Measurements from ENCODE around the gene VPREB1.
"Not testable (repeated sequence)": the region's sequence is repeated elsewhere in the genome, so short reads cannot be mapped to it uniquely, and the experiment has no call there.

GRCh38 chr22:22284962-22285756 lies 40.6 kb downstream of the VPREB1 start:
- TF ChIP-seq CTCF (conservative IDR thresholded peaks at IDR 0.05; ENCODE audit: low read depth, low read length); EZH2 (IDR thresholded peaks at IDR 0.05; ENCODE audit: borderline replicate concordance, low read depth, low read length, poor library complexity, severe bottlenecking): not testable (repeated sequence)
